Neural crest cell (in vitro differentiated cells): ENCODE data around the gene ASIC2. TPM values are rescaled to one million over a fixed set of nuclear protein-coding genes. Genes with fewer than 3 reads are reported as not detected.

Source experiments
- DNase-seq: peaks from one replicate; pipeline ENCODE4 v3.0.0; 2021; ENCODE audit warnings: low read depth, mixed read lengths, low spot score
- H3K27ac Mint-ChIP-seq: one replicate; pipeline ENCODE4 v1.8.0; 2021; ENCODE audit warnings: mild to moderate bottlenecking, mixed read lengths; ENCODE audit not compliant: unreplicated experiment
- H3K27me3 Mint-ChIP-seq: 2 replicates; pipeline ENCODE4 v1.8.0; 2021; ENCODE audit warnings: low read depth, mild to moderate bottlenecking, mixed read lengths
- H3K36me3 Mint-ChIP-seq: 2 replicates; pipeline ENCODE4 v1.8.0; 2021; ENCODE audit warnings: low read depth, mild to moderate bottlenecking, mixed read lengths
- H3K4me1 Mint-ChIP-seq: 2 replicates; pipeline ENCODE4 v1.8.0; 2021; ENCODE audit warnings: mixed read lengths
- H3K4me3 Mint-ChIP-seq: one replicate; pipeline ENCODE4 v1.8.0; 2021; ENCODE audit warnings: mild to moderate bottlenecking, mixed read lengths
- H3K9me3 Mint-ChIP-seq: 2 replicates; pipeline ENCODE4 v1.8.0; 2021; ENCODE audit warnings: mixed read lengths
- total RNA-seq: library from RNA; stranded (reverse); gene quantifications from 2 replicates; pipeline ENCODE4 v1.2.1, GENCODE V29; 2021
- TF ChIP-seq, protein P1 (sequence below): fragments of 200-600 bp; sonication (generic); conservative IDR thresholded peaks from 2 replicates; pipeline ENCODE4 v1.5.0; 2021; ENCODE audit warnings: antibody characterized with exemption, mild to moderate bottlenecking

The ASIC2 gene
- total RNA-seq, 1 donor from 2014 or later: 0.12 TPM

GRCh38 chr17:33183487-33184026 is 109.5 kb downstream of the ASIC2 start:
- Mint-ChIP-seq H3K9me3 (peaks cover 3% of the 10 kb centered on the region), H3K36me3 (no peaks in the 10 kb centered on the region), H3K27ac (no peak overlapping the region), H3K27me3 (peaks cover 84% of the 10 kb centered on the region), H3K4me3 (no peak overlapping the region), H3K4me1 (no peaks in the 10 kb centered on the region)
- TF ChIP-seq, protein P1, sequence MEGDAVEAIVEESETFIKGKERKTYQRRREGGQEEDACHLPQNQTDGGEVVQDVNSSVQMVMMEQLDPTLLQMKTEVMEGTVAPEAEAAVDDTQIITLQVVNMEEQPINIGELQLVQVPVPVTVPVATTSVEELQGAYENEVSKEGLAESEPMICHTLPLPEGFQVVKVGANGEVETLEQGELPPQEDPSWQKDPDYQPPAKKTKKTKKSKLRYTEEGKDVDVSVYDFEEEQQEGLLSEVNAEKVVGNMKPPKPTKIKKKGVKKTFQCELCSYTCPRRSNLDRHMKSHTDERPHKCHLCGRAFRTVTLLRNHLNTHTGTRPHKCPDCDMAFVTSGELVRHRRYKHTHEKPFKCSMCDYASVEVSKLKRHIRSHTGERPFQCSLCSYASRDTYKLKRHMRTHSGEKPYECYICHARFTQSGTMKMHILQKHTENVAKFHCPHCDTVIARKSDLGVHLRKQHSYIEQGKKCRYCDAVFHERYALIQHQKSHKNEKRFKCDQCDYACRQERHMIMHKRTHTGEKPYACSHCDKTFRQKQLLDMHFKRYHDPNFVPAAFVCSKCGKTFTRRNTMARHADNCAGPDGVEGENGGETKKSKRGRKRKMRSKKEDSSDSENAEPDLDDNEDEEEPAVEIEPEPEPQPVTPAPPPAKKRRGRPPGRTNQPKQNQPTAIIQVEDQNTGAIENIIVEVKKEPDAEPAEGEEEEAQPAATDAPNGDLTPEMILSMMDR: no peak
- DNase-seq: no peak

GRCh38 chr17:33179151-33179550 is 113.9 kb downstream of the ASIC2 start:
- Mint-ChIP-seq H3K27me3 (peaks cover 83% of the 10 kb centered on the region), H3K36me3 (no peaks in the 10 kb centered on the region), H3K4me3 (no peak overlapping the region), H3K9me3 (no peaks in the 10 kb centered on the region), H3K4me1 (no peaks in the 10 kb centered on the region), H3K27ac (no peak overlapping the region)
- TF ChIP-seq, protein P1: no peak
- DNase-seq: no peak

GRCh38 chr17:33178681-33179080 is 114.4 kb downstream of the ASIC2 start:
- DNase-seq: no peak
- TF ChIP-seq, protein P1: no peak
- no peaks in the 10 kb centered on the region for H3K4me1 Mint-ChIP-seq
- H3K36me3 Mint-ChIP-seq: no peaks in the 10 kb centered on the region
- no peak overlapping the region for H3K4me3 Mint-ChIP-seq
- no peaks in the 10 kb centered on the region for H3K9me3 Mint-ChIP-seq
- H3K27me3 Mint-ChIP-seq: peaks cover 78% of the 10 kb centered on the region
- H3K27ac Mint-ChIP-seq: no peak overlapping the region

DNA sequence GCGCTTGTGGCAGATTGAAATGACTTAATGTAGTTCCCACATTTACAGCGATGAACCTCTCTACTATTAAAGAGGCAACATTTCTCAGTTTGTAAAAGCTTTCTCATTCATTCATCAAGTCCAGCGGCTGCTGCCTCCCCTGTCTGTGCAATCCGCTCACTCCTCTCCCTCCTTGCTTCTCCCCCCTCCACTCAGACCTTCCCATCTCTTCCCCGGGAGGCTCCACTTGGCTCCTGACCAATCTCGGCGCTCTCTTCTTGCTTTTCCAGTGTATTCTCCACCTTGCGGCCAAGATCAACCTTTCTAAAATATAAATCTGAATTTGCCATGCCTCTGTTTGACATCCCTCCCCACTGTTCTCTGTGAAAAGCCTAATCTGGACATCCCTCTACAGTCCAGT is 117.5 kb downstream of the ASIC2 start:
- DNase-seq: no peak
- H3K27me3 Mint-ChIP-seq: peaks cover 68% of the 10 kb centered on the region
- TF ChIP-seq, protein P1: no peak
- H3K4me3 Mint-ChIP-seq: no peak overlapping the region
- no peaks in the 10 kb centered on the region for H3K4me1 Mint-ChIP-seq
- no peaks in the 10 kb centered on the region for H3K36me3 Mint-ChIP-seq
- no peak overlapping the region for H3K27ac Mint-ChIP-seq
- H3K9me3 Mint-ChIP-seq: no peaks in the 10 kb centered on the region

DNA sequence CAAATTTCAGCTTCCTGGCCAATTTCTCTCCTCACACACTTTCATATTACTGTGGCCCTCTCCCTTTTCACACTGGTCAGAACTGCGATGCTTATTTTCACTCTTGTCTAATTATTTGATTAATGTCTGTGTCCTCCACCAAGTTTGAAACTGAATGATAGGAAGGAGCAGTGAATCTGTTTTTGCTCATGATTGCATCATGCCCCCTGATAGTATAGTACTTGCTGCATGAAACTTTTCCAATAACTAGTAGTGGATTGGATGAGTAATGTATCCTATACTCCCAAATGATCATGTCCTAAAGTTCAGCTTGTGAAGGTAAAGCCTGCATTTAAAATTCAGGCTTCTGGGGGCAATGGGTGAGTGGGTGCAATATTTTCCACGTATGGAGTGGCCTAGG is 121.2 kb downstream of the ASIC2 start:
- Mint-ChIP-seq H3K4me3 (no peak overlapping the region), H3K4me1 (no peaks in the 10 kb centered on the region), H3K36me3 (no peaks in the 10 kb centered on the region), H3K27ac (no peak overlapping the region), H3K9me3 (no peaks in the 10 kb centered on the region), H3K27me3 (peaks cover 60% of the 10 kb centered on the region)
- TF ChIP-seq, protein P1: no peak
- DNase-seq: no peak
